ENCODE data around the gene MOB3A. TPM values are rescaled to one million over a fixed set of nuclear protein-coding genes. Genes with fewer than 3 reads are reported as not detected.

The MOB3A gene
- total RNA-seq, 2 experiments from 2014 or later, result 117 to 122 TPM

DNA sequence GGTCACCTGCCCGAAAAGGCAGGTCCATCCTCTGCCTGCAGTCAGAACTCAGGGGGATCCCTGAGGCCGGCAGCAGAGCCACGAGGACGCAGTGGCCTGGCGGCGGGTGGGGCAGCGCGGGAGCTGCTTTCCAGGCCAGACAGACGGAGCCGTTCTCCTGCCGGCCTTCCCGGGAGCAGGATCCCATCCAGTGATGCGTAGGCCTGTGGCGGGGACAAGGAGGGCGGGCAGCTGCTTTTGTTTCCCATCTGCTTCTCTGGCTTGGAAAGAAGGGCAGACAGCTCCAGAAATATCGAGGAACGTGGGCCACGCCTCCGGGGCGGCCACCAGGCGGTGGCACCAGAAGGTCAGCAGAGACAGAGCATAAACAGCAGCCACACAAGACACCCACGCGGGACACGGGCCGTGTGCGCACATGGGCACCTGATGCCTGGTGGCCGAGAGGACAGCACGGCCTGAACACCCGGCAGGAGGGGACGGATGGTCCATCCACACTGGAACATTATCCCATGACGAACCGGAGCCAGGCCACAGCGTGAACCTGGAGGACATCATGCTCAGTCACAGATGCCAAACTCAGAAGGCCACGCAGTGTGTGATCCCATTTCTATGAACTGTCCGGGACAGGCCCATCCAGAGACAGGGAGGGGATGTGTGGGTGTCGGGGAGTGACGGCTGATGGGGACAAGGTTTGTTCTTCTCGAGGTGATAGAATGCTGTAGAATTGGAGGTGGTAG, 31.2 kb downstream of the MOB3A start:
- Mint-ChIP-seq H3K9me3 (no peaks in the 10 kb centered on the region), H3K36me3 (peaks cover 2% of the 10 kb centered on the region), H3K4me1 (ENCODE audit: low read depth) (peaks cover 20% of the 10 kb centered on the region), H3K27ac (no peak overlapping the region), H3K27me3 (no peaks in the 10 kb centered on the region), H3K4me3 (no peak overlapping the region)
- intact Hi-C loops (cut with micrococcal nuclease), result no loop called here
- no peak for DNase-seq
- ChIA-PET CTCF (no interaction called here), POLR2A (no interaction called here)

DNA sequence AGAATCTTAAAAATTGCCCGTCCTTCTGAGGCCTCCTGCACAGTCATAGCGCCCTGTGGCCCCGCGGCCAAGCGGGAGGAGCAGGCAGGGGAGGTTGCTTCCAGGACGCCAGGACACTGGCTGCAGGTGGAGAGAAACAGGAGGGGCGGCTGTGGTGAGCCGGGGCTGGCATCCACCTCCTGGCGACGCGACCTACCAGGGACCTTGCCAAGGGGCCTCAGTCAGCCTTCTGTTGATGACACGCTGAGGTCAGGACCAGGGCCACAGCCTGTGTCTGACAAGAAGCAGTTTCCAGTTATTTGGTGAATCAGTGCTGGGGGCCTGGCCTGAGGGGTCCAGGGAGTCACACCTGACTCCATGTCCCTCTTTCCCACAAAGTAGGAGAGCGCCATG, 31.7 kb downstream of the MOB3A start:
- Mint-ChIP-seq H3K27me3 (no peaks in the 10 kb centered on the region), H3K27ac (no peak overlapping the region), H3K4me3 (no peak overlapping the region), H3K4me1 (ENCODE audit: low read depth) (peaks cover 18% of the 10 kb centered on the region), H3K9me3 (no peaks in the 10 kb centered on the region), H3K36me3 (peaks cover 2% of the 10 kb centered on the region)
- CTCF ChIA-PET, result no interaction called here
- no peak for DNase-seq
- intact Hi-C loops (cut with micrococcal nuclease), result no loop called here
- POLR2A ChIA-PET, result no interaction called here

DNA sequence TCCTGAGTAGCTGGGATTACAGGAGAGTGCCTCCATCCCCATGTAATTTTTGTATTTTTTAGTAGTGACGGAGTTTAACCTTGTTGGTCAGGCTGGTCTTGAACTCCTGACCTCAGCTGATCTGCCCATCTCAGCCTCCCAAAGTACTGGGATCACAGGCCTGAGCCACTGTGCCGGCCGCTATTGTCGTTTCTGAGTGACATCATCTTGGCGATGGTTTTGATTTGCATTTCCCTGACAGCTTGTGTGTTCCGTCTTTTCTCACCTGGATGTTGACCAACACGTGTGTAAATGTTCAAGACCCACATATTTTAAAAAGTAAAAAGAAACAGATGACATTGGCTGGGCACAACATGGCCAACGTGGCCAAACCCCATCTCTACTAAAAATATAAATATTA, 32.3 kb downstream of the MOB3A start:
- H3K4me1 Mint-ChIP-seq (ENCODE audit: low read depth), result peaks cover 20% of the 10 kb centered on the region
- intact Hi-C loops (cut with micrococcal nuclease), result no loop called here
- H3K27ac Mint-ChIP-seq, result no peak overlapping the region
- no peaks in the 10 kb centered on the region for H3K27me3 Mint-ChIP-seq
- POLR2A ChIA-PET, result no interaction called here
- H3K4me3 Mint-ChIP-seq, result no peak overlapping the region
- CTCF ChIA-PET, result no interaction called here
- no peak for DNase-seq
- no peaks in the 10 kb centered on the region for H3K9me3 Mint-ChIP-seq
- peaks cover 2% of the 10 kb centered on the region for H3K36me3 Mint-ChIP-seq

DNA sequence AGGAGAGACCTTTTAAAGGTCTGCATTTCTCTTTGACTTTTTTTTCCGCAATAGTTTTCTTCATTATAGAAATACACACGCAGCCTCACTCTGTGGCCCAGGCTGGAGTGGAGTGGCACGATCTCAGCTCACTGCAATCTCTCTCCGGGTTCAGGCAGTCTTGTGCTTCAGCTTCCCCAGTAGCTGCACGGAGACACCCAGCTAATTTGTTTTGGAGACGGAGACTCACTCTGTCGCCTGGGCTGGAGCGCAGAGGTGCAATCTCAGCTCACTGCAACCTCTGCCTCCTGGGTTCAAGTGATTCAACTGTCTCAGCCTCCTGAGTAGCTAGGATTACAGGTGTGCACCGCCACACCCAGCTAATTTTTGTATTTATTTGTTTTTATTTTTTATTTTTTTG, 33.4 kb downstream of the MOB3A start:
- Mint-ChIP-seq H3K27me3 (no peaks in the 10 kb centered on the region), H3K4me1 (ENCODE audit: low read depth) (peaks cover 20% of the 10 kb centered on the region), H3K4me3 (peak overlapping the region; percentile 86), H3K36me3 (peaks cover 2% of the 10 kb centered on the region), H3K27ac (peak overlapping the region; percentile 91), H3K9me3 (no peaks in the 10 kb centered on the region)
- no peak for DNase-seq
- intact Hi-C loops (cut with micrococcal nuclease), result no loop called here
- CTCF ChIA-PET, result interaction anchor here (0.6 to 0.9 kb wide), 2 partner anchors 30 to 43 kb away, joined by 3 read pairs; no protein-coding TSS in a partner anchor
- POLR2A ChIA-PET, result interaction anchor here (0.6 to 1.3 kb wide), 2 partner anchors 31 to 38 kb away, joined by 3 read pairs; no protein-coding TSS in a partner anchor

DNA sequence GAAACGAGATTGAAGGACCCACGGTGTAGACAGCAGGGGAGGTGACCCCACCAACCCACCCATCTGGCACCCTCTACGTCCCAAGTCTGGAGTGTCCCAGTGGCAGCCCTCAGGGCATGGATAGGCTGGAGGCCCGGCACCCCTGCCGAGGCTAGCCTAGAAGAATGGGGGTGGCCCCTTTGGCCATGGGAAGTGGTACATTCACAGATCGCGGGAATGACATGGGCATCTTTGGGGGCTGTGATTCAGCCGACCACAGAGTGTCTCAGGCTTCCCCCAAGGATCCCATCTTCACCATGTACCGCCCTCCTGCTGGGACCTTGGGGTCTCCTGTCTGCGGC, 33.8 kb downstream of the MOB3A start:
- Mint-ChIP-seq H3K4me1 (ENCODE audit: low read depth) (peaks cover 24% of the 10 kb centered on the region), H3K27ac (peak overlapping the region; percentile 91), H3K36me3 (peaks cover 2% of the 10 kb centered on the region), H3K27me3 (no peaks in the 10 kb centered on the region), H3K9me3 (no peaks in the 10 kb centered on the region), H3K4me3 (peak overlapping the region; percentile 86)
- ChIA-PET POLR2A (interaction anchor here (1.3 to 2.7 kb wide), 2 partner anchors 10 to 31 kb away, joined by 3 to 20 read pairs; partner anchors contain the start of gene MKNK2), CTCF (interaction anchor here (0.6 to 1.0 kb wide), 3 partner anchors 30 to 43 kb away, joined by 3 to 8 read pairs (median 3); no protein-coding TSS in a partner anchor)
- no peak for DNase-seq
- intact Hi-C loops (cut with micrococcal nuclease), result no loop called here

DNA sequence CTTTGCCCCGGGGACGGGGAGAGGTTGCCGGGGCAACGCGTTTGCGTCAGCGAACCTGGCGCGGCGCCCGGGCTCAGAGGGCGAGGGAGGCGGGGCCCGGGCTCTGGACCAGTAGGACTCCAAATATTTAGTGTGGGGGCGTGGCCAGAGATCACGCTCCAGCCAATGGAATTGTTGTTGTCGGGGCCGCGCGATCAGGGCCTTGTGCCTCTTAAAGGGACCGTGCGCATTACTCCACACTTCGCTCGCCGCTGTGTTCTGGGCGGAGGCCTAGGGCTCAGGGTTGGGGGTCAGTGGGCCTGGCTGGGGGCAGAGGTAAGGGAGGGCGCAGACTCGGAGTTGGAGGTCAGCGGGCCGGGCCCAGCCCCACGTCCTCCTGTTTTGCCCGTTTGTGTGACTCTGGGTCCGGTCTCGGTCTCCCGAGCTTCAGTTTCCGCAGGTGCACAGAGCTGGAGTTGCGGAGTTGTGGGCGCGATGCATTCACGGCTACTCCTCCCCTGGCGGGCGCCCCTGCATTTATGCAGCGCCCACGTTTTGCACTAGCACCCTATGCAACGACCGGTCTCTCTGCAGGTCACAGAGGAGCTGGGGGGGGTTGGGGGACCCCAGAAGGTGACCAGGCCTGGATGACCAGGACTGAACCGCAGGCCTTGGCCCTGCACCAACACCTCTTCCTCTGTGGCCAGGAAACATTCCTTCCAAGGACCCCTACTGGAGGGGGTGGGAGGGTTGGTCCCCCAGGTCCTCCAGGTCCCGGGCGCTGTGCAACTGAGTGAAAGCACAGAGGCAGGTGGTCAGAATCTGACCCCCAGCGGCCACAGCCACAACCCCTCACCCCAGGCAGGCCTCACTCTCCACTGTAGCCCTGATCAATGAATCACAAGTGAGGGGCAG, 34.4 kb downstream of the MOB3A start:
- H3K27me3 Mint-ChIP-seq, result no peaks in the 10 kb centered on the region
- DNase-seq, result peak; percentile 99
- POLR2A ChIA-PET, result interaction anchor here (1.3 to 2.7 kb wide), 3 partner anchors 10 to 30 kb away, joined by 3 to 20 read pairs (median 3); partner anchors contain the start of gene MKNK2
- CTCF ChIA-PET, result interaction anchor here (0.8 to 1.0 kb wide), 2 partner anchors 9 to 42 kb away, joined by 3 to 8 read pairs; no protein-coding TSS in a partner anchor
- peak overlapping the region; percentile 86 for H3K4me3 Mint-ChIP-seq
- peaks cover 2% of the 10 kb centered on the region for H3K36me3 Mint-ChIP-seq
- H3K4me1 Mint-ChIP-seq (ENCODE audit: low read depth), result peaks cover 27% of the 10 kb centered on the region
- H3K9me3 Mint-ChIP-seq, result no peaks in the 10 kb centered on the region
- intact Hi-C loops (cut with micrococcal nuclease), result loop anchor here (1.0 to 2.0 kb wide), 4 partner anchors 11 to 43 kb away; partner anchors contain the start of genes IZUMO4 and MOB3A
- H3K27ac Mint-ChIP-seq, result peak overlapping the region; percentile 91

DNA sequence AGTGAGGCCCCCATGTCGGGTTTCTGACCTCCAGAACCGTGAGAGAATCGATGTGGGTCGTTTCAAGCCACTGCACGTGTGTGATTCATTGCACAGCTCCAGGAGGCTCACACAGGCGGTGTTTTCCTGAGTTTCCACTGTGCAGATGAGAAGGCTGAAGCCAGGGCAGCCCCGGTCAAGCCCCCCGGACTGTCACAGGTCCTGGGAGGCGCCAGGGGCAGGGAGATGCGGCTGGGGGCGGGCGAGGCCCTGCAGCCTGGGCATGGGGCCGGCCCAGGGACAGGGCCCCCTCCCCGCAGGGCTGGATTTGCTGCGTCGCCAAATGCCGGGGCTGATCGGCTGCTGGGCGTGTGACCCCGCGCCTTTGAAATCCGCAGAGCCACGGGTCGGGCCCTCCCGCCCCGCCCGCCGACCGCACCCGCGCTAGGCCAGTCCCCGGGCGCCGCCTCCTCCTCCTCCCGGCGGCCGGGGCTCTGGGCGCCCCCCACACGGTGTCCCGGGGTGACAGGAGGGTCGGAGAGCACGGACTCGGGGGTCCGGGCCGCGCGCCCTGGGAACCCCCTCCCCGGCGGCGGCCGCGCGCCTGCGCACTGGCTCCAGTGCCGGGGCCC, 35.1 kb downstream of the MOB3A start:
- Mint-ChIP-seq H3K9me3 (no peaks in the 10 kb centered on the region), H3K4me1 (ENCODE audit: low read depth) (peaks cover 32% of the 10 kb centered on the region), H3K36me3 (peaks cover 2% of the 10 kb centered on the region), H3K27me3 (no peaks in the 10 kb centered on the region), H3K4me3 (peak overlapping the region; percentile 93), H3K27ac (peak overlapping the region; percentile 99)
- ChIA-PET POLR2A (interaction anchor here (1.0 to 2.7 kb wide), 6 partner anchors 9 to 33 kb away, joined by 3 to 20 read pairs (median 4); partner anchors contain the start of gene MKNK2), CTCF (interaction anchor here (0.8 to 1.3 kb wide), 3 partner anchors 9 to 41 kb away, joined by 3 to 8 read pairs (median 8); no protein-coding TSS in a partner anchor)
- peak; percentile 69 for DNase-seq
- intact Hi-C loops (cut with micrococcal nuclease), result loop anchor here (1.0 to 2.0 kb wide), 4 partner anchors 11 to 42 kb away; partner anchors contain the start of genes IZUMO4 and MOB3A

DNA sequence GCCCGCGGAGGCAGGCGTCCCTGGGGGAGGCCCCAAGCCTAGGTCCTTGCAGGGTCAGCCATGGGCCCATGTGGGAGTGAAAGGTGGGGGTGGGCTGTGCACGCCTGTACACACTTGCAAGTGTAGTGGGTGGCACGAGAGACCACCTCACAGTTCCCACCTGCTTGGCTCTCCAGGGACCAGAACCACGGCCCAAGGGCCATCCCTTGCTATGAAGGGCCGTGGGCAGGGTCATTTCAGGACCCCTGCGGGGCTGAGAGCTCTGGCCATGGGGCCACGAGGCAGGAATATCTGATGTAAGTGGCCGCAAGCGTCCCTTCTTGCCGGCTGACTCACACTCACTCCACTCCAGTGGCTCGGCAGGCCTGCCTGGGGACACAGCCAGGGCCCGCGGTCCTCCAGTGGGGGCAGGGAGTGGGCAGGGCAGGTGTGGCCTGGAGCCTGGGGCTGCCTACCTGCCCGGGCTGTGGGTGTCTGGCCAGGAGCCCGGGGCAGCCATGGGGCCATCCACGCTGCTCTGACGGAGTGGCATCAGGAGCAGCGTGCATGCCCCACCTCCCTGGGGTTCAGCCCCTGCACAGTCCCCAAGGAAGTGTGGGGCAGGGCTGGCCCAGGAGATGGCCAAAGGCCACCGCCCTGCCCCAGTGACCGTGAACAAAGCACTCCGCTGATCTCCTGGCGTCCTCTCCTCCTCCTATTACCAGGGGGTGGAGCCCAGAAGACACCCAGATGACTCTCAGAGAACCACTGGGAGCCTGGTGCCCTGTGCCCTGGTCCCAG, 36.5 kb downstream of the MOB3A start:
- Mint-ChIP-seq H3K9me3 (no peaks in the 10 kb centered on the region), H3K27me3 (no peaks in the 10 kb centered on the region), H3K36me3 (peaks cover 2% of the 10 kb centered on the region), H3K4me3 (peak overlapping the region; percentile 93), H3K4me1 (ENCODE audit: low read depth) (peaks cover 41% of the 10 kb centered on the region), H3K27ac (peak overlapping the region; percentile 99)
- intact Hi-C loops (cut with micrococcal nuclease), result loop anchor here (2.0 kb wide), 2 partner anchors 37 to 41 kb away; partner anchors contain the start of genes IZUMO4 and MOB3A
- no peak for DNase-seq
- ChIA-PET CTCF (interaction anchor here (1.3 kb wide), 1 partner anchor 10 kb away, joined by 8 read pairs; no protein-coding TSS in a partner anchor), POLR2A (interaction anchor here (1.3 to 2.7 kb wide), 4 partner anchors 8 to 25 kb away, joined by 4 to 20 read pairs (median 7); partner anchors contain the start of gene MKNK2)

DNA sequence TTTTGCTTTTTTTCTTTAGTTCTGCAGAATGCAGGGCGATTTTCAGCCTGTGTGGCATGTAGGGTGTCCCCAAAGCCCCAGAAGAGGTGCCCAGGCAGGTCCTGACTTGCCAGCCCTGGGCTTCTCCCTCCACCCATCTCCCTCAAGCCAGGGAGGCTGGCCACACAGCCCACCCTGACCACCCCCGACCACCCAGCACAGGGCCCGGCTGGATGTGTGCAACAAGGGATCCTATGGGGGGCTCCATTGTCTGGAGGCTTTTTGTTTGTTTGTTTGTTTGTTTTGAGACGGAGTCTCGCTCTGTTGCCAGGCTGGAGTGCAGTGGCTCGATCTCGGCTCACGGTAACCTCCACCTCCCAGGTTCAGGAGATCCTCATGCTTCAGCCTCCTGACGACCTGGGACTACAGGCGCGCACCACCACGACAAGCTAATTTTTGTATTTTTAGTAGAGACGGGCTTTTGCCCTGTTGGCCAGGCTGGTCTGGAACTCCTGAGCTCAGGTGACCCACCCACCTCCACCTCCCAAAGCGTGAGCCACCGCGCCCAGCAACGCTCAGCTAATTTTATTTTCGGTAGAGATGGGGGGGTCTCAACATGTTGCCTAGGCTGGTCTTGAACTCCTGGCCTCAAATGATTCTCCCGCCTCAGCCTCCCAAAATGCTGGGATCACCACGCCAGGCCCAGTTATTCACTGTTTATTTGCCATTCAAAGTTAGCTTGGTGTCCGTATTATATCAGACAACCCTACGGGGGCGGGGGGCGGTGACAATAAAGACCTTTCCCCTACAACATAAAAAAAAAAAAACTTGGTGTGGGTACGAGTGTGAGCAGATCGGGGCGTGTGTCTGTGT, 37.3 kb downstream of the MOB3A start:
- DNase-seq, result no peak
- Mint-ChIP-seq H3K36me3 (peaks cover 2% of the 10 kb centered on the region), H3K27me3 (no peaks in the 10 kb centered on the region), H3K4me3 (no peak overlapping the region), H3K27ac (peak overlapping the region; percentile 67), H3K9me3 (no peaks in the 10 kb centered on the region), H3K4me1 (ENCODE audit: low read depth) (peaks cover 42% of the 10 kb centered on the region)
- ChIA-PET POLR2A (interaction anchor here (1.1 to 1.9 kb wide), 2 partner anchors 10 to 17 kb away, joined by 4 to 6 read pairs; no protein-coding TSS in a partner anchor), CTCF (no interaction called here)
- intact Hi-C loops (cut with micrococcal nuclease), result no loop called here
